Endothelial cell of hepatic sinusoid (primary cell): Measurements from ENCODE around the gene SPATA6L.

ENCODE experiments used
- in situ Hi-C: cut with HindIII; loops from 2 replicates; pipeline ENCODE4 v1.10.0; 2017; ENCODE audit warnings: low sequenced_read_pairs

SPATA6L gene, protein sequence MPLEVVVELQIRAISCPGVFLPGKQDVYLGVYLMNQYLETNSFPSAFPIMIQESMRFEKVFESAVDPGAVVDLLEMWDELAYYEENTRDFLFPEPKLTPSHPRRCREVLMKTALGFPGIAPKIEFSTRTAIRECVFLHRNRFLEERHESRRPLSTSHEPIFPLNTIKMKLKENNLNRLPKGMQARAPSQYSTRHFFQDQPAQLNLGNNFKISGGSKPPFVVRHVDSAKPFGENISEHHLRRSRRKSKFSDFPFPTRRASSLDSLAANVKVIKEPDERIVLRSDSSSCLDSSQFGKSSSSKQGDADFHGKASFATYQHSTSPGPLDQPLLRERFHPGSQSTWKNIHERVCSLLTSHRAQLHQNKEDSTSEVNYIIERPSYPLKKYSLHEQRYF

DNA sequence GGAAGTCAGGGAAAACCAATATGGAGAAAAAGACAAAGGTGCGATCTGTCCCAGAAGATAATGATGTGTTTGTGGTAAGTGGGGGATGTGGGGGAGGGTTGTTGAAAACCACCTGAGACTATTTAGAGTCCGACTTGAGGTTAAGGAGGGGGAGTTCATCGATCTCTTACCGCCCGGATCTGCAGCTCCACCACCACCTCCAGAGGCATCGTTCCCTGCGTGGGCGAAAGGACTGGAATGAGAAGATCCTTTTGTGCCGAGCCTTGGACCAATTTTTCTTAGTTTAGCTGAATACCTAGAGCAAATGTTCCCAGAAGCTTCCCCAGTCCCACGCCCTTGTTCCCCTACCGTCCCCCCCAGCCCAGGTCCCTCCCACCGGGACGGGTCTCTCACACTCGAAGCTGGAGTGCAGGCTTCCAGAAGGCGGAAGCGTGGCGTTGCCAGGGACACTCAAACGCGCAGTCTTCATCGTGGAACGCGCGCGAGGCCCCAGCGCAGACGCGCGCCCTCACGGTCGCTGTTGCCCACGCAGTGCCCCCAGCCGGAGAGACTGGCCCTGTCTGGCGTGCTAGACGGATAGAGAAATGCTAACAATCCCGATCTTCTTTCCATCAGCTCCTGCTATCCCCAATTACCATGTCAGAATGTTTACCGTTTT is at the start of gene SPATA6L:
Gene SPATA6L (minus strand): TSS at position 439 of the 658 bp plus-strand sequence. CDS start 230 bp downstream, at position 209.
- in situ Hi-C loops, result no loop called here

DNA sequence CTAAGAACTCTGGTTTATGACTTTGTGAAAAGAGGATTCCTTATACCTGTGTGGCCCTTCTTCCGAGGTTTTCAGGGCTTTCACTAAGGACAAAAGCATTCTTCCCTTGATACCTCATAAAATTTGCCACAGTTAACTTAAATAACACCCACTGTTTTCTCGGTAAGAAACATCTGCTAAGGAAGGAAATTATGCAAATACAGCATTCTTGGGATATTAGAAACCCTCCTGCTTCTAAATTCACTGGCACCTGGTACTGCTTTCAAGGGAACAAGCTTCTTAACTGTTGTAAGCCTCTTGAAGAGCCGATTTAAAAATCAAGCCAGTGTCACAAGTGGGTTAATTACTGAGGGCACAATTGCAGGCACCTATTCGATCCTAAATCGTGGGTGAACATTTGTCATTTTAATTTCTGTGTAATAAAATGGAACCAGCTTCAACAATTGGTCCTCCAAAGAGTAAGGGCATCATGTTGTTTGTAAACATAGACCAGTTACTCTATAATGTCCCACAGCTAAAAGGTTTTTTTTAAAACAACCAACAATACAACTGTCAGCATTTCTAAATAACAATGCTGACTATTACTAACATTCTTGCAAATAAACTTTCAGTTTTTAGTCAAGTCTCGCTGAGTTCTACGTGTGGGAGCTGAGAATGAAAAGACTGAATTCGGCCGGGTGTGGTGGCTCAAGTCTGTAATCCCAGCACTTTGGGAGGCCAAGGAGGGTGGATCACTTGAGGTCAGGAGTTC is 48.2 kb upstream of the SPATA6L start:
- in situ Hi-C loops, result no loop called here

DNA sequence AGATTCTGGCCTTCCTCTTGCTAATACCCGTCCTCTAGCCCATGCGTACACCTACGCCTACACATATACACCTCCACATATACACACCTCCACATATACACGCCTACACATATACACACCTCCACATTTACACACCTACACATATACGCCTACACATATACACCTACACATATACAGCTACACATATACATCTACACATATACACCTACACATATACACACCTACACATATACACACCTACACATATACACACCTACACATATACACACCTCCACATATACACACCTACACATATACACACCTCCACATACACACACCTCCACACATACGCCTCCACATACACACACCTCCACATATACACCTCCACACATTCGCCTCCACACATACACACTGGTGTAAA is 47.6 kb upstream of the SPATA6L start:
- in situ Hi-C loops, result no loop called here

DNA sequence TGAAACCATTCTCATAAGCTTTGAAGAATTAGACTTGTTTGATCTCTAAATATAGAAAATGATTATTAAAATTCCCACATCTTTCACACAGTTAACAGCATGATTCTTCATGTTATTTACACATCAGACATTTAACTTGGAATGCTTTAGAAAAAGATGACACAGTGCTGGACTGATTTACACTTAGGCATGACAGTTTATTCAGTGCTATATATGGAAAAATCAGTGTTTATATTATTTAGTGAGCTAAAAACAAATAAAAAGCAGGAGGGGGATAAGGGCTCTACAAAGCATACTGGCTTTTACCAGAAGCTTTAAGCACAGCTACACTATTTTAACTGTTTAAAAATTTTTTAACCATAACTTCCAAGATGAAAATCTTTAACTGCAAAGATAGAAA is 43.1 kb upstream of the SPATA6L start:
- in situ Hi-C loops, result loop anchor here (5.0 kb wide), 1 partner anchor 92 kb away; no protein-coding TSS in a partner anchor

DNA sequence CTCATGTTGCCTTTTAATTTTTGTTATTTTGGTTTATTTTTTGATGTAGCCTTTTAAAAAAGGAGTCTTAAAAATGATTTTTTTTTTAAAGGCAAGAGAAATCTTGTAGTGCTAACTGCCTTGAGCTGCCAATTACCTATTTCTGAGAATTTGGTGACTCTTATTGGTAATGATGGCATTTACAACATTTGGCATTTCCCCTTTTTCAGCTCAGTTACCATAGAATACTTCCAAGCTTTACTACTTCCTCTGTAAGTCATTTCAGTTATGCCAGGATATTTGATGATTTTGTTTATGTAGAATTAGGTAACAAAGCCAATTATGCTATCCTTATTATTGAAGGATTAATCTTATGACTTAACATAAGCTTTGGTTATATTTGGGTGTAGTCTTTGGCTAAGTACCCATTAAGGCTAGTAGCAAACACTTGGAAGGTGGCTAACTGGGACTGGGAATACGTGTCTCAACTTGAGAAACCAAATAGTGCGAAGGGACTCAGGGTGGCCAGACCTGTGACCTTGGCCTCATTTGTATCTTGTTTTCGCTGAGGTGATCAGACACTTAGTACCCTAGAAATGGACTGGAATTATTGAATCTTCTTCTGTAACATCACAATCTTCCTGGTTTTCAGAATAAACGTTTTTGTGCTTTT is 40.8 kb upstream of the SPATA6L start:
- in situ Hi-C loops, result loop anchor here (5.0 kb wide), 1 partner anchor 90 kb away; no protein-coding TSS in a partner anchor

DNA sequence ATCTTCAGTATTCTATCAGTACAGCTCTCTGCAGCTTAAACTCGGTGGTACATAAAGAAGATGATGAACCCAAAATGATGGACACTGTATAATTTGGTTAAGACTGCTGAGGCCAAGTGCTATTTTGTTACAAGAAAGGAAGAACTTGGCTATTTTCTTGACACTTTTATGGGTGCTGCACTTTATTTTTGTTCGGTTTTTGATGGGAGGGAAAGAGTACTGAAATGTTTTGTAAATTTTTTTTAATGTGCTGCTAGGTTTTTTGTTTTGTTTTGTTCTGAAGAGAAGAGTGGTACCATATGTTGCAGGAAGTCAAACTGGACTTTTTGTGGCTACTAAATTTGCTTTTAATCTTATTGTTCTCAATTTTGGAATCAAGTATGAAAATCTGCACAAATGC is 39.7 kb upstream of the SPATA6L start:
- in situ Hi-C loops, result loop anchor here (5.0 kb wide), 1 partner anchor 89 kb away; no protein-coding TSS in a partner anchor

DNA sequence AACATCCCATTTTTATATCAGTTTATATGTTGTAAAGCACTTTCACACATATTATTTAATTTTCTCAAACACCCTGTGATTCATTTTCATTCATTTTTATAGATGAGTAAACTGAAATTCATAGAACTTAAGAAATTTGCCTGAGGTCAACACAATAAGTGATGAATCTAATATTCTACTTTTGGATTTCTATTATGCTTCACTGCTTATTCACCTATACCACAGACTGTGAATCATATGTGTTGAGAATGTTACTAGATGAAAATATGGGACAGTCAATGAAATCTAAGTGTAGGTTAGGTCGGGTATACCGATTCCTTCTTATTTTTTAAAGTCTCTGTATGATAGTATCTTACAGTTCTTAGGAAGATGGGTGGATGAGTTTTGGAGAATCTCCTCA is 37.8 kb upstream of the SPATA6L start:
- in situ Hi-C loops, result no loop called here

DNA sequence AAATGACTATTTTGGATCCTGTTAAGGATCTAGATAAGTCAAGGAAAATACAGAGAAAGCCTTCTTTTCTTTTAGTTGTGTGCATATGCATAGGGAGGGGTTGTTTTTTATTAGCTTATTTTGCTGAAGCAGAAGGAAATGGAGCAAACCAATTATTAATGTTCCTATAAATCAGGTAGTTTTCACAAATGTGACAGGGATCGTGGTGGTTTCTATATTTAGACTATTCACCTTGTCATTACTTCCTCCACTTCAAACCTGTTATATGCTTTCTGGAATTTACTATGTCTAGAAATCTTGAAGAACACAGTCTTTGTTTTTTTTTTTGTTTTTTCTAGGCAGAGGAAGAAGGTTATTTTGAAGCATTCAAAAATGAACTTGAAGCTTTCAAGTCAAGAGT is 35.2 kb upstream of the SPATA6L start:
- in situ Hi-C loops, result no loop called here

DNA sequence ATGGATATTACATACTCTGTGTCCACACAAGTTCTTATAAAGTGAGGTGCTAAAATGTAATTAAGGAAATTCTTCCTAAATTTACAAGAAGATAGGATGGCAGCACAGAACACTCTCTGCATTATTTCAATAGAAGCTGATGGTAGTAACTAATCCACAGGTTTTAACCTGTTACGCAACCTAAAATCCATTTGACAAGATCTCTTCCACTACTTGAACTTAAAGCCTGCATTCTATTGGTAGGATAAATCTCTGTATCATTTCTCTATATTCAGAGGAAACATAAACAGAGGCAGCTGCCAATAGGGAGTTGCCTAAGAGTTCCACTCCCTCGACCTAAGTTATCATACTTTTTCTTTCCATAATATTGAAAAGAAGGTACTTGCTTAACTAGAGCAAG is 34.7 kb upstream of the SPATA6L start:
- in situ Hi-C loops, result no loop called here

DNA sequence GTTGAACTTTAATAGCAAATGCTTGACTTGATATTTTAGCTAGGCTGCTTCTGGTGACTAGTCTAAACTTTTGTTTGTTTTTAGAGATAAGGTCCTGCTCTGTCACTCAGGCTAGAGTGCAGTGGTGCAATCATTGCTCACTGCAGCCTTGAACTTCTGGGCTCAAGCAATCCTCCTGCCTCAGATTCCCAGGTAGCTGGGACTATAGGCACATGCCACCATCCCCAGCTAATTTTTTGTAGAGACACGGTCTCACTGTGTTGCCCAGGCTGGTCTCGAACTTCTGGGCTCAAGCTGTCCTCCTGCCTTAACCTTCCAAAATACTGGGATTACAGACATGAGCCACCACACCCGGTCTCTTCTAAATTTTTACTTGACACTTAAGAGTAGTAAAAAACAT is 33.8 kb upstream of the SPATA6L start:
- in situ Hi-C loops, result no loop called here

DNA sequence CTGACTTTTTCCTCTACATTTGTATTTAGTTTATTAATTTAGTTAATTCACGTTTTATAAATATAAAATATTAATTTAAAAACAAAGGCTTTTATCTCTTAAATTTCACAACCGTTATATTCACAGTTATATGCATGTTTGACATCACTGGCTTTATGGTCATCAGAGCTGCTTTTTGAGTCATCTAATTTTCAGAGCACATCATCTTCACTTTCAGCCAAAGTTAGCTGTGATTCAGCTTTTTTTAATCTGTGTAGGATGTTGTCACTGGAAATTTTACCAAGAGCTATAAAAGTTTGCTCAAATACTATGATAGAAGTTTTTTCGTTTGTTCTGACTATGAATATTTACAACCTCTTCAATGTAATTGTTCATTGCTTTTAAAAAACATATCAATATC is 25.5 kb upstream of the SPATA6L start:
- in situ Hi-C loops, result no loop called here

DNA sequence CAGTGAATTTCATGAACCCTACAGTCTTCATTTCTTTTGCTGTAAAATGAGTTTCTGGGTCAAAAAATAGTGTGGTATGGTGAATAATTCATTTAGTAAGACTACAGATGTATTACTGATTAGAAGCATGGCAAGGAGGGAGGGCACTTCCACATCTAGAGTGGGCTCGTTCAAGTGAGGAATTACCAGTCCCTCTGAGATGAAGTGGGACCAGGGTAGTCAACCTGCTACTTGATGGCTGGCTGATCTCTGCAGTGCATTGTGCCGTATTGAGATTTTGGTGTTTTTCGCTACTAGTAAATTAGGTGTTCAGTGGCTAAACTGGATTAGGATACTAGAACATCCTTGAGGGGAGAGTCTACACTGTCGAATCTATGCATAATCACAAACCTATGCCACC is 23.9 kb upstream of the SPATA6L start:
- in situ Hi-C loops, result no loop called here

DNA sequence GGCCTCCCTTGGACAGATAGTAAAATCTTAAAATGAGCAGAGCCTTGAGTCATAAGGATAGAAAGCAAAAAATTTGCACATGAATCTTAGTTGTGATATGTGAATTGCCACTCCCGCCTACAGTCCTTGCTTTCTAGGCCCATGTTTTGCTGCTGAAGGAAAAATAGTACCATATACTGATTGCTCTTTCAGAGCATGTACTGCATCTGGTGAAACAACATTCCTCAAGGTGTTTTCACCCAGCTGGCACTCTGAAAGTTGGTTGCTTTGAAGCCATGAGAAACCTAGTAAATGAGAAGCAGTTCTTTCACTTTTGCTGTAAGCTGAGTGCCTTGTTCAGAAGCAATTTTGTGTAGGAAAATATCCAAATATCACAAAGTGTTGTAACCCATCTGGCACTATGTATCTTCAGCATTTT is 23.4 kb upstream of the SPATA6L start:
- in situ Hi-C loops, result no loop called here

DNA sequence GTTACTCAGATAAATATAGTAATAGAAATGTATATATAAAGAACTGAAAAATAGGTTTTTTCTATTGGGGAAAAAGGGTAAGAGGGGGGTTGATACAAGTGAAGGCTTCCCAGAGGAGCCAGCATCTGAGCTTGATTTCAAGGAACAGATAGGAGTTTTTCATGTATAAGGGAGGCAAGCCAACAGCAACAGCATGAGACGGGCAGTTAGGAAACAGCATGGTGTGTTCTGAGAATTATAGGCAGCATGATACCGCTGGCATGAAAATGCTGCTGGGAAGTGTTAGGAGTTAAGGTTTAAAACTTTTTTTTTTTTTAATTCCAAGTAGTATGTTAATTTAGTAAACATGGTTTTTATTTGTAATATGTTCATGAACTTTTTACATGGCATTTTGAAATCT is 22.7 kb upstream of the SPATA6L start:
- in situ Hi-C loops, result no loop called here

DNA sequence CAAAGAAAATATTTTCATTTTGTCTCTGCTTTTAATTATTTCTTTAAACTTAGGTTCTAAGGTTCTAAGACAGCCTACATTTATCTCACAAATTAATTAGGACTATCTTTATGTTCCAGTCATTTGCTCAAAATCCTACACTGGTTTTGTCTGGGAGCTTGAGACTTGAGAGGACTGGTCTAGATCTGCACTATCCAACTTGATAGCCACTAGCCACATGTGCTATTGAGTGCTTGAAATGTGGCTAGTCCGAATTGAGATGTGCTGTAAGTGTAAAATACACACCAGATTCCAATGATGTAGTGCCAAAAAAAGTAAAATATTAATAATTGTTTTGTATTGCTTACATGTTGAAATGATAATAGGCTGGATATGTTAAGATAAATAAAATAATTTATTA is 20.3 kb upstream of the SPATA6L start:
- in situ Hi-C loops, result no loop called here

DNA sequence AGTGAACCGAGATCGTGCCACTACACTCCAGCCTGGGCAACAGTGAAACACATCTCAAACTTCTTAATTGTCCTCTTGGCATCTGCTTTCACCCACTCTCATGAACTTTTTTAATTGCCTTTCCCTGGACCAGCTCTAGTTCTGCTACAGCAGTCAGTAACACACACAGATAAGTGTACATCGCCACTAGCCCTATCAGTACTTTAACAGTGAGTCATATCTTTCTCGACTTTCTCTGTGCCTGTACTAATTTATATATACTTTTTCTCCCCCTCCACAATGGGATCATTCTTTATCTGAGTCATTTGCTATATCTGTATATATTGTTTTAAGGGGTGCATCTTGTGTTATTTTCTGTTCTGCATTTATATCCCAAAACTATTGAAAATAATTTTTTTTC is 19.8 kb upstream of the SPATA6L start:
- in situ Hi-C loops, result no loop called here

DNA sequence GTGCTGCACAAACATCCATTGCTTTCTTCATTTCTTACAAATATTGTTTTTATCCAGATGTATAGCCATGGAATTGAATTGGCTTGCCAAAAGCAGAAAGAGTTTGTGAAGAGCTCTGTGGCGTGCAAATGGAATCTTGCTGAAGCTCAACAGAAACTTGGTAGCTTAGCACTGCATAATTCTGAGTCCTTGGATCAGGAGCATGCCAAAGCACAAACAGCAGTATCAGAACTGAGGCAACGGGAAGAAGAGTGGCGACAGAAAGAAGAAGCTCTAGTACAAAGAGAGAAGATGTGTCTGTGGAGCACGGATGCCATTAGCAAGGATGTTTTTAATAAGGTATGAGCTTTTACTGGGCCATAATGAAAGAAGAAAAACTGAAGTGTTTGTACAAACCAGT is 18.5 kb upstream of the SPATA6L start:
- in situ Hi-C loops, result loop anchor here (5.0 kb wide), 1 partner anchor 58 kb away; no protein-coding TSS in a partner anchor

DNA sequence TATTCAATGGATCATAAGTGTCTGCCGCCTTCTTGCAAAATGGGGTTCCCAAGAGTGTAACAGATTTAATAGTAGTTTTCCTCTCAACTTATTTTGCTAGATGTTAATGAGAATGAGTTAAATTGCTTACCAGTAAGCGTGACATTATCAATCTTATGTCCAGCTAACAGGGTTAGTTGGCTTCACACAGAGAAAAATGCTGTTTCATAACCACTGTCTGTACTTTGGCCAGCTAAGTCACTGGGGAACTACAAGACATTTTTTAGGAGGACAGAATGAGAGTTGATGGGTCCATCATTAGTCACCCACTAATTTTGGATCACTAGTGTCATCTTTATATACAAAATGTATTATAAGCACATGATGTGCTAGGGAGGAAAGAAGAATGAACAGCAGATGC is 14.5 kb upstream of the SPATA6L start:
- in situ Hi-C loops, result loop anchor here (5.0 kb wide), 1 partner anchor 53 kb away; no protein-coding TSS in a partner anchor

DNA sequence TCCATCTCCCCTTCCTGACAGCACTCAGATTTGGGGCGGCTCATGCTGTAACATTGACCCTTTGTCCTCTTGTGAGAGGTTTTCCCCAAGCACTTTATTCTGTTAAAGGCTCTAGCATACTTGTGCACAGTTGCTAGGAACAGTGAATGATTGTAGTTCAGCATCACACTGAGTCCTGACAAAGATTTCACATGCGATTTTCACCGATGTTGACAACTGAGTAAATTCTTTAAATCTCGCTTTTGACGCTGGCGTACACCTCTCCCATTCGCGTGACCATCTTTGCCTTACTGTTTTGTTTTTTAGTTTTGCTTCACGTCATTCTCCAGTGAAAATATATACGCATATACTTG is 13.9 kb upstream of the SPATA6L start:
- in situ Hi-C loops, result loop anchor here (5.0 kb wide), 1 partner anchor 53 kb away; no protein-coding TSS in a partner anchor

DNA sequence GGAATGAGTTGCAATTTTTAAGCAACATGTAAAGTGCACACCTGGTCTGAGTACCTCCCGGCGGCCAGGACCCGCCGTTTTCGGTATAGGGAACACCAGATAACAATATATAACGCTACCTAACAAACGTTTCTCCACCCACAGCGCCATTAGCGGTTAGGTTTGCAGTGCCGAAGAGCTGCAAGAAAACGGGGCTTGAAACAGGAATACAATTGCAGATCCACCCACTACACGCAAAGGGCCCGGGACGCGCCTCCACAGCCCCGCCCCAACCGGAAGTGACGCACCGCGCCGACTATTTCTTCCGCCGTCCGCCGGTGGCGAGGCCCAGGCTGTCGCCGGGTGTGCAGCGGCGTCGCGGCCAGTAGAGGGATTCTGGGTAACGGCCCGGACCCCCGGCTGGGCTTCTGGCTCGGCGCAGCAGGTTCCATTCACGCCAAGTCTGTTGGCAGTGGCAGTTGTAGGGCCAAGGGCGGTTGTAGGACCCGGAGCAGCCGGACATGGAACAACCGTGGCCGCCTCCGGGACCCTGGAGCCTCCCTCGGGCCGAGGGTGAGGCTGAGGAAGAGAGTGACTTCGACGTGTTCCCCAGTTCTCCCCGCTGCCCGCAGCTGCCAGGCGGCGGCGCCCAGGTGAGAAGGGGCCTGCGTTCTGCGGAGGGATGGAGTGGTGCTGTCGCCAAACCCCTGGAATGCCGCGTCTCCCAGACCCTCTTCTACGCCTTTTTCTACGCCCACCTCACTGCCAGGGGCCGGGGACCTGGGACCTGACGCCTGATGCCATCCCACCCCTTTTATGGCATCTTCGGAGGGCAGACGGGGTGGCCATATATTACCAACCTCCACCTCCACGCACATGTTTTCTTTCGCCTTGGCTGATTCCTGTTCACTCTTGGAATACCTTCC is 13.2 kb upstream of the SPATA6L start, which contains the start of gene CDC37L1:
Gene CDC37L1 (plus strand): TSS at position 302 of the 905 bp plus-strand sequence. CDS start 199 bp downstream, at position 501.
- in situ Hi-C loops, result loop anchor here (5.0 kb wide), 1 partner anchor 52 kb away; no protein-coding TSS in a partner anchor
